Epithelial cell of alveolus of lung (primary cell): ENCODE results near the gene KRT32. TPM values are rescaled to one million over a fixed set of nuclear protein-coding genes. Genes with fewer than 3 reads are reported as not detected.

Experiments
- total RNA-seq: library from RNA; depleted of rRNA; stranded (reverse); fragments of >200 nt; gene quantifications from 2 replicates; pipeline ENCODE4 v1.2.1, GENCODE V29; 2015

Gene KRT32
- total RNA-seq = 0.13 TPM in 1 of 2 replicates, not detected in the other

DNA sequence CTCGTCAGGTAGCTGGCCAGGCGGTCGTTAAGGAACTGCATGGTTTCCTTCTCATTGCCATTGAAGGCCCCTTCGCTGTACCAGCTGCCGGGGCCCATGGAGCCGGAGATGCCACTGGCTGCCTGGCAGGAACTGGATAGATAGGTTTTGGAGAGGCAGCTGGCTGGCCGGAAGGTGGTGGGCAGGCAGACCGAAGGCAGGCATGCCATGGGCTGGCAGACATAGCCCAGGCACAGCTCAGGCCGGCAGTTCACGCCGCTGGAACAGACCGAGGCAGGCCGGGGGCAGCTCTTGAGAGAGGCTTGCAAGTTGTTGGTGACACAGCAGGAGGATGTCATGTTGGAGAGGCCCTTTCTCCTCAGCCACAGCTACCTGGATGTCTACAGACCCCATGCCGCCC lies at the start of gene KRT32:
KRT32 (minus strand) TSS at position 399 of the 400 bp plus-strand sequence; CDS start at position 338, 61 bp downstream.

DNA sequence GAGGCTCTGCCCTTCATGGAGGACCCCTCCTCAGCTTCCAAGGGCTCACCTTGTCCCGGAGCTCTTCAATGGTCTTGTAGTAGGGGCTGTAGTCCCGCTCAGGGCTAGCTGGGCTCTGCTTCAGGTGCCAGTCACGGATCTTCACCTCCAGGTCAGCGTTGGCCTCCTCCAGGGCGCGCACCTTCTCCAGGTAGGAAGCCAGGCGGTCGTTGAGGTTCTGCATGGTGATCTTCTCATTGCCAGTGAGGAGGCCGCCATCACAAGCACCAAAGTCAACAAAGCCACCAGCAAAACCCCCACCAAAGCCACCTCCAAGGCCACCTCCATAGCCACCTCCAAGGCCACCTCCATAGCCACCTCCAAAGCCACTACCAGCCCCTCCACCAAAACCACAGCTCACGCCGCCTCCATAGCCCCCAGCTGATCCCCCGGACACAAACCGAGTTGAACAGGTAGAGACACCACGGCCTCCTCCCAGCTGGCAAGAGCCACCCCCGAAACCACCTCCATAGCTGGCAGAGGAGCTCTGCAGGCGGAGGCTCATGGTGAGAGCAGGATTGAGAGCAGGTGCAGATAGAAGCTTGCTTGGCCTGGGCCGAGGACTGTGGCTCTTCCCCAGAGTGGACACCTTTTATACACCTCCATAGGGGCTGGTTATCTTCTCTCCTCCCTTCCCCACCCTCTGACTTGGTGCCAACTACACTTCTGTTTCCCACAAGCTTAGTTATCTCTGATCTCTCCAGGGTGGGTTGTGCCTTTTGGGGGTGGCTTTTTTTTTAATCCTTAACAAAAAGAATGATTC lies 38.0 kb upstream of the KRT32 start, which contains the start of gene KRT13:
KRT13 (minus strand) TSS at position 606 of the 802 bp plus-strand sequence; CDS start at position 544, 62 bp downstream.

DNA sequence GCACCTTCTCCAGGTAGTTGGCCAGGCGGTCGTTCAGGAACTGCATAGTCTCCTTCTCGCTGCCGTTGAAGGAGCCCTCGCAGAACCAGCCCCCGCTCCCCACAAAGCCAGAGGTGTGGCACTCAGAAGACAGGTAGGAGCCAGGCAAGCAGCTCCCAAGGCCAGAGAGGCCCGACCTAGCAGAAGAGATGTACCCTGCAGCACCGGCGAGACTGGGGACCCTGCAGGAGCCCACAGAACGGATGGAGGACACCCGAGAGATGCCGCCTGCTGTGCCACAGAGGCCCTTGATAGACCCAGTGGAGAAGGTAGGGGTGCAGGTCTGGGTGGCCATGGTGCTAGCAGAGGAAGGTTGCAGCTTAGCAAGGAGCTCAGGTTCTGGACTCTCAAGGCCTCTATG lies 22.3 kb upstream of the KRT32 start, which contains the start of gene KRT36:
KRT36 (minus strand) TSS at position 380 of the 400 bp plus-strand sequence; CDS start at position 334, 46 bp downstream.

DNA sequence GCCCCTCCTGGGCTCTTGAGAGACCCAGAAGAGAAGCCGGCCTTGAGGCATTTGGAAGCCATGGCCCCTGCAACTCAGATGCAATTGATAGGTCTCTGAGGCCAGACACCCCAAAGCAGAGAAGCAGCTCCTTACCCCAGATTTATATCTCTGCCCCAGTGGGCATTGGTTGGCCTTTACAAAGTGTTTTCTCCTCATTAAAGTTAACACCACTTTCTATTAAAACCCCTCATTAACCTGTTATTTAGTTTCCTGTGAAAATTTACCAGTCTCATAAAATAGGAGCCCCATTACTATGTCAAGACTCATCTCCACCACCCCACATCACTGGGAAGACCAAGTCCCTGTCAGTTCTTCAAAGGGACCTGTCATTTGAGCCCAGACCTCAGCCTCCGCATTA lies 13.8 kb upstream of the KRT32 start, which contains the start of gene KRT35:
KRT35 (minus strand) TSS at position 116 of the 400 bp plus-strand sequence; CDS start at position 62, 54 bp downstream.

DNA sequence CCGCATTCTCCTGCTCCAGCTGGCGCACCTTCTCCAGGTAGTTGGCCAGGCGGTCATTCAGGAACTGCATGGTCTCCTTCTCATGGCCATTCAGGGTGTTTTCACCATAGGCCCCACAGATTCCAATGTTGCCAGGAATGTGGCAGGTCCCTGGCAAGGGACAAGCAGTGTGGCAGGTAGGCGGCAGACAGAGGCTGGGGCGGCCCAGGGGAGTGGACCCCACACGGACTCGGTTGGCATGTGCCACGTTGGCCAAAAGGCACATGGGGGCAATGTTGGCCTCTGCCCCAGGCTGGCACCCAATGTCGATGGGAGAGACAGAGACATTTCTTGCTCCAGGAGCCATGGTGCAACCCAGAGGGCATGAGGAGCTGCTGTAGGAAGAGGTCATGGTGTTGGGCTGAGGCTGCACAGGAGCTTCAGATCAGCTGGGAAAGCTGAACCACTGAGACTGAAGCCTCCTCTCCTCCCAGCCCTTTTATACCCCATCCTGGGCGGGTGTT lies 26.6 kb downstream of the KRT32 start, which contains the start of gene KRT38:
KRT38 (minus strand) TSS at position 453 of the 503 bp plus-strand sequence; CDS start at position 391, 62 bp downstream.

DNA sequence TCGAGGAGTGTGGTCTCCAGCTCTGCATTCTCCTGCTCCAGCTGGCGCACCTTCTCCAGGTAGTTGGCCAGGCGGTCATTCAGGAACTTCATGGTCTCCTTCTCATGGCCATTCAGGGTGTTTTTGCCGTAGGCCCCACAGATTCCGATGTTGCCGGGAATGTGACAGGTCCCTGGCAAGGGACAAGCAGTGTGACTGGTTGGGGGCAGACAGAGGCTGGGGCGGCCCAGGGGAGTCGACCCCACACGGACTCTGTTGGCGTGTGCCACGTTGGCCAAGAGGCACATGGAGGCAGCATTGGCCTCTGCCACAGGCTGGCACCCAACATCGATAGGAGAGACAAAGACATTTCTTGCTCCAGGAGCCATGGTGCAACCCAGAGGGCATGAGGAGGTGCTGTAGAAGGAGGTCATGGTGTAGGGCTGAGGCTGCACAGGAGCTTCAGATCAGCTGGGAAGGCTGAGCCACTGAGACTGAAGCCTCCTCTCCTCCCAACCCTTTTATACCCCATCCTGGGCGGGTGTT lies 43.0 kb downstream of the KRT32 start, which contains the start of gene KRT37:
KRT37 (minus strand) TSS at position 475 of the 525 bp plus-strand sequence; CDS start at position 413, 62 bp downstream.

Other genes with a start within 250 kb of the KRT32 start
- not detected in 2 replicates for gene KRTAP9-2, start 240.7 kb downstream of the KRT32 start, total RNA-seq
- not detected in 2 replicates for gene KRTAP9-3, start 234.9 kb downstream of the KRT32 start, total RNA-seq
- not detected in 2 replicates for gene KRTAP9-8, start 229.4 kb downstream of the KRT32 start, total RNA-seq
- gene KRTAP9-4, start 217.7 kb downstream of the KRT32 start, total RNA-seq = not detected in 2 replicates
- not detected in 2 replicates for gene KRTAP9-9, start 212.0 kb downstream of the KRT32 start, total RNA-seq
- gene KRTAP9-6, start 202.0 kb downstream of the KRT32 start, total RNA-seq = not detected in 2 replicates
- gene KRTAP9-7, start 191.7 kb downstream of the KRT32 start, total RNA-seq = not detected in 2 replicates
- gene KRTAP29-1, start 164.5 kb downstream of the KRT32 start, total RNA-seq = not detected in 2 replicates
- gene KRTAP16-1, start 158.1 kb downstream of the KRT32 start, total RNA-seq = not detected in 2 replicates
- gene KRTAP17-1, start 151.7 kb downstream of the KRT32 start, total RNA-seq = not detected in 2 replicates
- not detected in 2 replicates for gene KRT33A, start 116.6 kb downstream of the KRT32 start, total RNA-seq
- gene KRT33B, start 97.6 kb downstream of the KRT32 start, total RNA-seq = not detected in 2 replicates
- gene KRT34, start 85.1 kb downstream of the KRT32 start, total RNA-seq = 8.0 TPM in 1 of 2 replicates, not detected in the other
- gene KRT31, start 69.8 kb downstream of the KRT32 start, total RNA-seq = not detected in 2 replicates
- not detected in 2 replicates for gene KRT37, start 42.8 kb downstream of the KRT32 start, total RNA-seq
- not detected in 2 replicates for gene KRT38, start 26.4 kb downstream of the KRT32 start, total RNA-seq
- gene KRT35, start 13.8 kb upstream of the KRT32 start, total RNA-seq = not detected in 2 replicates
- not detected in 2 replicates for gene KRT36, start 22.5 kb upstream of the KRT32 start, total RNA-seq
- gene KRT13, start 38.2 kb upstream of the KRT32 start, total RNA-seq = not detected in 2 replicates
- 0.96 and 2.7 TPM in 2 replicates for gene KRT15, start 51.5 kb upstream of the KRT32 start, total RNA-seq
- gene KRT19, start 60.9 kb upstream of the KRT32 start, total RNA-seq = 26.0 and 421 TPM in 2 replicates
- not detected in 2 replicates for gene KRT9, start 104.7 kb upstream of the KRT32 start, total RNA-seq
- gene KRT14, start 119.5 kb upstream of the KRT32 start, total RNA-seq = 0.13 and 0.48 TPM in 2 replicates
- gene KRT16, start 145.4 kb upstream of the KRT32 start, total RNA-seq = not detected in 2 replicates
- gene KRT17, start 157.2 kb upstream of the KRT32 start, total RNA-seq = 11.0 and 103 TPM in 2 replicates
- 116 and 382 TPM in 2 replicates for gene EIF1, start 221.5 kb upstream of the KRT32 start, total RNA-seq
- gene GAST, start 244.9 kb upstream of the KRT32 start, total RNA-seq = not detected in 2 replicates